Right ventricle myocardium inferior (tissue), 1 donor: ENCODE measurements around the gene C1QTNF12. TPM values are rescaled to one million over a fixed set of nuclear protein-coding genes. Genes with fewer than 3 reads are reported as not detected.
"Not testable (repeated sequence)": the region's sequence is repeated elsewhere in the genome, so short reads cannot be mapped to it uniquely, and the experiment has no call there.

Experiments used
- ATAC-seq: fragments of 200-7000 bp; cut with Tn5 transposase; one replicate; pipeline ENCODE4 v1.9.1; 2020; ENCODE audit warnings: mild to moderate bottlenecking, moderate library complexity
- DNase-seq: peaks from one replicate; pipeline ENCODE4 v3.0.0; 2021; ENCODE audit errors: missing footprints
- intact Hi-C: fragments of 100-400 bp; cut with DNase I; formaldehyde crosslinking; loops from one replicate; pipeline ENCODE4 v1.11.0; 2022
- microRNA-seq: library from miRNA; unstranded; fragments of <30 nt; microRNA quantifications from one replicate; pipeline ENCODE4 v1.2.0, GENCODE V29; 2020
- total RNA-seq: library from RNA; stranded (reverse); fragmentation: NEBNext Ultra II Directional; extraction: Animal tissue kit (Norgen Biotek cat#: 25700); gene quantifications from one replicate; pipeline ENCODE4 v1.2.1, GENCODE V29; 2021
- donor health status: DM: no; HTN: yes; CAD: no; lungs with severe emphysema.

C1QTNF12 gene
- total RNA-seq, 1 donor from 2014 or later, result 0.57 TPM

GRCh38 chr1:1197551-1198422 is 48.7 kb downstream of the C1QTNF12 start:
- ATAC-seq, result no peak
- peak; percentile 50 for DNase-seq
- intact Hi-C loops, result no loop called here

GRCh38 chr1:1197188-1197500 is 49.4 kb downstream of the C1QTNF12 start:
- intact Hi-C loops, result no loop called here
- ATAC-seq (no peak), DNase-seq (no peak)

GRCh38 chr1:1196431-1197187 is 49.9 kb downstream of the C1QTNF12 start:
- intact Hi-C loops, result no loop called here
- no peak for ATAC-seq
- DNase-seq, result peak; percentile 51

GRCh38 chr1:1195726-1196125 is 50.8 kb downstream of the C1QTNF12 start:
- DNase-seq, intact Hi-C loops, ATAC-seq: not testable (repeated sequence)

GRCh38 chr1:1194723-1195122 is 51.8 kb downstream of the C1QTNF12 start:
- no peak for DNase-seq
- intact Hi-C loops, result no loop called here
- no peak for ATAC-seq

Small RNAs within 50 kb of the gene (microRNA-seq; reads per million reads assigned to microRNA genes)
- 2.5 reads per million for gene MIR6726

Other genes starting within 250 kb of the C1QTNF12 start
- 36.7 TPM for gene HES4, start 246.6 kb downstream of the C1QTNF12 start, total RNA-seq
- gene ISG15, start 233.2 kb downstream of the C1QTNF12 start, total RNA-seq, result 19.2 TPM
- 14.1 TPM for gene AGRN, start 226.6 kb downstream of the C1QTNF12 start, total RNA-seq
- not detected for gene RNF223, start 172.4 kb downstream of the C1QTNF12 start, total RNA-seq
- 2.9 TPM for gene C1orf159, start 130.6 kb downstream of the C1QTNF12 start, total RNA-seq
- 0.24 TPM for gene TTLL10, start 72.8 kb downstream of the C1QTNF12 start, total RNA-seq
- not detected for gene TNFRSF18, start 40.1 kb downstream of the C1QTNF12 start, total RNA-seq
- gene TNFRSF4, start 32.6 kb downstream of the C1QTNF12 start, total RNA-seq, result 1.4 TPM
- 125 TPM for gene SDF4, start 14.7 kb downstream of the C1QTNF12 start, total RNA-seq
- gene B3GALT6, start 14.5 kb downstream of the C1QTNF12 start, total RNA-seq, result 8.3 TPM
- 40.0 TPM for gene UBE2J2, start 27.1 kb upstream of the C1QTNF12 start, total RNA-seq
- gene SCNN1D, start 33.7 kb upstream of the C1QTNF12 start, total RNA-seq, result 3.0 TPM
- 57.3 TPM for gene ACAP3, start 61.2 kb upstream of the C1QTNF12 start, total RNA-seq
- gene PUSL1, start 61.9 kb upstream of the C1QTNF12 start, total RNA-seq, result 10.3 TPM
- gene INTS11, start 77.9 kb upstream of the C1QTNF12 start, total RNA-seq, result 75.7 TPM
- gene CPTP, start 78.1 kb upstream of the C1QTNF12 start, total RNA-seq, result 119 TPM
- gene TAS1R3, start 84.6 kb upstream of the C1QTNF12 start, total RNA-seq, result 0.51 TPM
- gene DVL1, start 102.7 kb upstream of the C1QTNF12 start, total RNA-seq, result 119 TPM
- gene MXRA8, start 111.8 kb upstream of the C1QTNF12 start, total RNA-seq, result 21.8 TPM
- gene AURKAIP1, start 128.5 kb upstream of the C1QTNF12 start, total RNA-seq, result 265 TPM
- gene CCNL2, start 152.6 kb upstream of the C1QTNF12 start, total RNA-seq, result 49.4 TPM
- gene MRPL20, start 160.6 kb upstream of the C1QTNF12 start, total RNA-seq, result 140 TPM
- 3.0 TPM for gene ANKRD65, start 174.6 kb upstream of the C1QTNF12 start, total RNA-seq
- 20.5 TPM for gene VWA1, start 189.0 kb upstream of the C1QTNF12 start, total RNA-seq
- 1.8 TPM for gene ATAD3C, start 203.0 kb upstream of the C1QTNF12 start, total RNA-seq
- gene ATAD3B, start 225.0 kb upstream of the C1QTNF12 start, total RNA-seq, result 9.0 TPM